WTC11 (cell line): ENCODE results near the gene ITGA11. TPM values are rescaled to one million over a fixed set of nuclear protein-coding genes. Genes with fewer than 3 reads are reported as not detected.

ENCODE experiments used
- ATAC-seq: fragments of 200-7000 bp; cut with Tn5 transposase; 2 replicates; pipeline ENCODE4 v1.10.0; 2021; ENCODE audit warnings: mild to moderate bottlenecking, moderate library complexity
- CTCF ChIA-PET: fragments of 300-600 bp; sonication (Branson Sonifier 250); formaldehyde crosslinking; loops from one replicate; lab custom pipeline; 2021; ENCODE audit warnings: antibody characterized with exemption; lab: Charles Lee
- POLR2A ChIA-PET: fragments of 350-600 bp; sonication (Branson Sonifier 250); formaldehyde crosslinking; loops from one replicate; lab custom pipeline; 2021; ENCODE audit warnings: antibody characterized with exemption; lab: Charles Lee
- DNase-seq: peaks from one replicate; pipeline ENCODE4 v3.0.0; 2021; ENCODE audit warnings: low spot score
- H3K27ac Mint-ChIP-seq: 2 replicates; pipeline ENCODE4 v1.8.0; 2021; ENCODE audit warnings: mixed read lengths
- H3K27me3 Mint-ChIP-seq: 2 replicates; pipeline ENCODE4 v1.8.0; 2021; ENCODE audit warnings: low read depth, mild to moderate bottlenecking, moderate library complexity, mixed read lengths
- H3K36me3 Mint-ChIP-seq: 2 replicates; pipeline ENCODE4 v1.8.0; 2021; ENCODE audit warnings: mixed read lengths
- H3K4me1 Mint-ChIP-seq: 2 replicates; pipeline ENCODE4 v1.8.0; 2022; ENCODE audit warnings: mixed read lengths
- H3K4me3 Mint-ChIP-seq: 2 replicates; pipeline ENCODE4 v1.8.0; 2021; ENCODE audit warnings: mild to moderate bottlenecking, moderate library complexity, mixed read lengths
- H3K9me3 Mint-ChIP-seq: 2 replicates; pipeline ENCODE4 v1.8.0; 2021; ENCODE audit warnings: mixed read lengths
- AFF4 ChIP-seq: sonication (generic); formaldehyde crosslinking; IDR thresholded peaks from 2 replicates; pipeline ENCODE4 v1.8.1; 2023; ENCODE audit warnings: mild to moderate bottlenecking, missing genetic modification reagents, borderline replicate concordance
- CREM ChIP-seq: sonication (generic); formaldehyde crosslinking; IDR thresholded peaks from 2 replicates; pipeline ENCODE4 v1.8.1; 2022; ENCODE audit warnings: mild to moderate bottlenecking, missing genetic modification reagents, moderate library complexity
- CTCF ChIP-seq: fragments of 200-600 bp; IDR thresholded peaks from 2 replicates; pipeline ENCODE4 v1.8.0; 2022; ENCODE audit warnings: antibody characterized with exemption
- E2F1 ChIP-seq: sonication (generic); formaldehyde crosslinking; IDR thresholded peaks from 2 replicates; pipeline ENCODE4 v1.8.0; 2022; ENCODE audit warnings: mild to moderate bottlenecking, missing genetic modification reagents
- FOXK1 ChIP-seq: sonication (generic); formaldehyde crosslinking; IDR thresholded peaks from 2 replicates; pipeline ENCODE4 v1.8.0; 2022; ENCODE audit warnings: mild to moderate bottlenecking, moderate library complexity, missing genetic modification reagents
- FOXP1 ChIP-seq: sonication (generic); formaldehyde crosslinking; IDR thresholded peaks from 2 replicates; pipeline ENCODE4 v1.8.0; 2022; ENCODE audit warnings: missing genetic modification reagents, mild to moderate bottlenecking, moderate library complexity, borderline replicate concordance
- FOXP4 ChIP-seq: sonication (generic); formaldehyde crosslinking; IDR thresholded peaks from 2 replicates; pipeline ENCODE4 v1.8.0; 2022; ENCODE audit warnings: mild to moderate bottlenecking, missing genetic modification reagents
- IRF1 ChIP-seq: sonication (generic); formaldehyde crosslinking; IDR thresholded peaks from 2 replicates; pipeline ENCODE4 v1.8.0; 2023; ENCODE audit warnings: missing genetic modification reagents
- JUN ChIP-seq: sonication (generic); formaldehyde crosslinking; IDR thresholded peaks from 2 replicates; pipeline ENCODE4 v1.8.0; 2023; ENCODE audit warnings: mild to moderate bottlenecking, missing genetic modification reagents
- MYBL2 ChIP-seq: sonication (generic); formaldehyde crosslinking; IDR thresholded peaks from 2 replicates; pipeline ENCODE4 v1.8.1; 2023; ENCODE audit warnings: mild to moderate bottlenecking, moderate library complexity, missing genetic modification reagents
- NR2C2 ChIP-seq: sonication (generic); formaldehyde crosslinking; IDR thresholded peaks from 2 replicates; pipeline ENCODE4 v1.8.0; 2022; ENCODE audit warnings: mild to moderate bottlenecking, missing genetic modification reagents
- PREB ChIP-seq: sonication (generic); formaldehyde crosslinking; IDR thresholded peaks from 2 replicates; pipeline ENCODE4 v1.8.1; 2022; ENCODE audit warnings: mild to moderate bottlenecking, missing genetic modification reagents, moderate library complexity, borderline replicate concordance
- PRRX2 ChIP-seq: fragments of 250-450 bp; sonication (Bioruptor Pico); IDR thresholded peaks from 2 replicates; pipeline ENCODE4 v1.8.0; 2021; ENCODE audit warnings: mild to moderate bottlenecking
- SOX15 ChIP-seq: fragments of 250-450 bp; sonication (Bioruptor Pico); IDR thresholded peaks from 2 replicates; pipeline ENCODE4 v1.9.0; 2021; ENCODE audit warnings: mild to moderate bottlenecking
- TCF7 ChIP-seq: sonication (generic); formaldehyde crosslinking; IDR thresholded peaks from 2 replicates; pipeline ENCODE4 v1.8.0; 2022; ENCODE audit warnings: mild to moderate bottlenecking, low read depth, missing genetic modification reagents, moderate library complexity
- TEAD1 ChIP-seq: sonication (generic); formaldehyde crosslinking; IDR thresholded peaks from 2 replicates; pipeline ENCODE4 v1.8.0; 2022; ENCODE audit warnings: mild to moderate bottlenecking, missing genetic modification reagents
- USF1 ChIP-seq: sonication (generic); formaldehyde crosslinking; IDR thresholded peaks from 2 replicates; pipeline ENCODE4 v1.8.0; 2022; ENCODE audit warnings: mild to moderate bottlenecking, missing genetic modification reagents
- ZSCAN18 ChIP-seq: fragments of 250-450 bp; sonication (Bioruptor Pico); IDR thresholded peaks from 2 replicates; pipeline ENCODE4 v2.1.2; 2022; ENCODE audit warnings: mild to moderate bottlenecking, moderate library complexity
- total RNA-seq: library from RNA; stranded (reverse); gene quantifications from 3 replicates; pipeline ENCODE4 v1.2.3, GENCODE V29; 2021

Gene ITGA11
- total RNA-seq, 1 experiment from 2014 or later: 0.15 TPM

- TF ChIP-seq AFF4 (CRISPR knock-in tag) (no peak), MYBL2 (CRISPR knock-in tag) (no peak), TEAD1 (CRISPR knock-in tag) (no peak), USF1 (CRISPR knock-in tag) (no peak), PRRX2 (CRISPR knock-in tag) (no peak), ZSCAN18 (CRISPR knock-in tag) (no peak)
These were observed 23.8 kb downstream of the ITGA11 start (continued) for GRCh38 chr15:68407886-68408881.

- no peak for ATAC-seq
- no peaks in the 10 kb centered on the region for H3K36me3 Mint-ChIP-seq
- no peaks in the 10 kb centered on the region for H3K9me3 Mint-ChIP-seq
- DNase-seq: no peak
- no peak overlapping the region for H3K27ac Mint-ChIP-seq
- CTCF ChIA-PET: interaction anchor here (0.5 to 1.6 kb wide), 3 partner anchors 10 to 132 kb away, joined by 3 to 4 read pairs (median 3); no protein-coding TSS in a partner anchor
- no peaks in the 10 kb centered on the region; the same call in 1 of the 2 replicates for H3K27me3 Mint-ChIP-seq
- no peaks in the 10 kb centered on the region for H3K4me1 Mint-ChIP-seq
- POLR2A ChIA-PET: no interaction called here
- no peak overlapping the region for H3K4me3 Mint-ChIP-seq
- TF ChIP-seq IRF1: no peak
- TF ChIP-seq FOXP4: no peak
- no peak for TF ChIP-seq CTCF
- TF ChIP-seq USF1 (CRISPR knock-in tag): no peak
- no peak for TF ChIP-seq NR2C2
- no peak for TF ChIP-seq FOXK1
- TF ChIP-seq SOX15 (CRISPR knock-in tag): no peak
- no peak for TF ChIP-seq JUN (CRISPR knock-in tag)
- no peak for TF ChIP-seq E2F1 (CRISPR knock-in tag)
- no peak for TF ChIP-seq PREB (CRISPR knock-in tag)
- no peak for TF ChIP-seq FOXP1
- no peak for TF ChIP-seq TCF7 (CRISPR knock-in tag)
- TF ChIP-seq CREM (CRISPR knock-in tag): no peak
These were observed 24.6 kb downstream of the ITGA11 start for GRCh38 chr15:68407141-68407885.
